ENCODE results near the gene SPTBN5. TPM values are rescaled to one million over a fixed set of nuclear protein-coding genes. Genes with fewer than 3 reads are reported as not detected.

Gene SPTBN5
- total RNA-seq, 2 experiments from 2014 or later = 0.03 to 0.17 TPM

DNA sequence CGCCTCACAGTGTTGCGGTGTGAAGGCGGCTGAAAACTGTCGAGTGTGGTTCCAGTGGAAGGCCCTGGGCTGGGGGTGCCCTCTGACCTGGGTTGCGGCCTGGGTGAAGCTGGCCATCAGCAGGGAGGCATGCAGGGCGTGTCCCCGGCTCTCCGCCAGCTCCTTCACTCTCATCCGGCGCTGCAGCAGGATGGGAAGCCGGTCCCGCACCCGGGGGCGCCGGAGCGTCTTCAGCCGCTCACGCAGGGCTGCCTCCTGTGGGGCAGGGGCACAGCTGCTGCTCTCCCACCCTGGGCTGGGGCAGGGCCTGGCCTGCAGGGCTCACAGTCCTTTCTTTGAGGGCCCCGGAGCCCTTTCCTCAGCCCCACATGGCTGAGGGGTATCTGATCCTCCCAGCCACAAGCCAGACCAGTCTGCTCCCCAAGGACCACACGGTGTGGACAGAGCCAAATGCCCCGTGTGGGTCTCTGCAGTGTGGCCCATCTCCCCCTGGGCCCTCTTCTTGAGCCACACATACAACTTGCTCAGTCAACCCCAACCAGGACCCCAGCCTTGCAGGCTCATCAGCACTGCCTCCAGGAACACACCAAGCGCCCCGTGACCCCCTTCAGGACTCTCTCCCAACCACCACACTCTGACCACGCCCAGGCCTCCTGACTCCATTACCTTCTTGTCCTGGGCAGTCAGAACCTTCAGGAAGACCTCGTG is 26.8 kb downstream of the SPTBN5 start:
- H3K9me2 ChIP-seq (ENCODE audit: insufficient read depth, low read length) = no peaks in the 10 kb centered on the region
- H3K79me2 ChIP-seq (ENCODE audit: insufficient read depth, low read depth, low read length) = no peaks in the 10 kb centered on the region
- no peaks in the 10 kb centered on the region for H3K4me1 ChIP-seq (ENCODE audit: insufficient read depth, low read length, poor library complexity, severe bottlenecking)
- no peaks in the 10 kb centered on the region for H3K36me3 ChIP-seq (ENCODE audit: insufficient read depth, low read length)
- no peaks in the 10 kb centered on the region for H3K9me3 ChIP-seq (ENCODE audit: low read length)
- H2AFZ ChIP-seq (ENCODE audit: low read length) = no peak overlapping the region
- POLR2A ChIA-PET = no interaction called here
- intact Hi-C loops (cut with micrococcal nuclease; ENCODE audit: unreplicated experiment) = no loop called here
- BruUV-seq (replicated peaks) = no TSS peak
- DNase-seq (ENCODE audit: low spot score) = no peak
- CTCF ChIA-PET (ENCODE audit: unreplicated experiment) = no interaction called here
- no peak overlapping the region for H3K4me3 ChIP-seq (ENCODE audit: low read depth, low read length, poor library complexity, severe bottlenecking)
- no peak overlapping the region for H3K27ac ChIP-seq (ENCODE audit: low read depth, low read length, poor library complexity, severe bottlenecking)
- no peak overlapping the region for H3K4me2 ChIP-seq (ENCODE audit: low read length)
- TF ChIP-seq EZH2phosphoT487 (IDR thresholded peaks at IDR 0.05; ENCODE audit: borderline replicate concordance, low read depth, low read length) = no peak
- TF ChIP-seq, protein P1, sequence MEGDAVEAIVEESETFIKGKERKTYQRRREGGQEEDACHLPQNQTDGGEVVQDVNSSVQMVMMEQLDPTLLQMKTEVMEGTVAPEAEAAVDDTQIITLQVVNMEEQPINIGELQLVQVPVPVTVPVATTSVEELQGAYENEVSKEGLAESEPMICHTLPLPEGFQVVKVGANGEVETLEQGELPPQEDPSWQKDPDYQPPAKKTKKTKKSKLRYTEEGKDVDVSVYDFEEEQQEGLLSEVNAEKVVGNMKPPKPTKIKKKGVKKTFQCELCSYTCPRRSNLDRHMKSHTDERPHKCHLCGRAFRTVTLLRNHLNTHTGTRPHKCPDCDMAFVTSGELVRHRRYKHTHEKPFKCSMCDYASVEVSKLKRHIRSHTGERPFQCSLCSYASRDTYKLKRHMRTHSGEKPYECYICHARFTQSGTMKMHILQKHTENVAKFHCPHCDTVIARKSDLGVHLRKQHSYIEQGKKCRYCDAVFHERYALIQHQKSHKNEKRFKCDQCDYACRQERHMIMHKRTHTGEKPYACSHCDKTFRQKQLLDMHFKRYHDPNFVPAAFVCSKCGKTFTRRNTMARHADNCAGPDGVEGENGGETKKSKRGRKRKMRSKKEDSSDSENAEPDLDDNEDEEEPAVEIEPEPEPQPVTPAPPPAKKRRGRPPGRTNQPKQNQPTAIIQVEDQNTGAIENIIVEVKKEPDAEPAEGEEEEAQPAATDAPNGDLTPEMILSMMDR (conservative IDR thresholded peaks at IDR 0.05; ENCODE audit: low read length) = no peak
- H4K20me1 ChIP-seq (ENCODE audit: insufficient read depth, low read length) = no peaks in the 10 kb centered on the region

DNA sequence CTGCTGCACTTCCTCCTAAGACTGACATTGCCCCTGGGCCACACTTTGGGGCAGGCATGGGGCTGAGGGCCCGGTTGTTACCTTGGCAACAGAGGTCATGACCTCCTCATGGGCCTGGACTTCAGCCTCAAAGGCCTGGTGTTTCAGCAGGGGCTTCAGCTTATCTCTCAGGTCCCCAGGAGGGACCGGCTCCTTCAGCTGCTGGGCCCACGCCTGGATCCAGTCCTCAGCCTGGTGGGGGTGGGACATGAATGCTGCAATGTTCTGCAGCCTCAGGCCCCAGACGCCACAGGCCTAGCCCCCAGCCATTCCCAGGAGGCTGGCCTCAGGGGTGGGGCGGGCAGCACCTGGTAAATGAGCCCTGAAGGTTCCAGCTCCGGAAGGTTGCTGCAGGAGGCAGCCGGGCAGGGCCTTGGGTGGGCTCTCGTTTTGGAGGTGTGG is 27.6 kb downstream of the SPTBN5 start:
- Histone ChIP-seq H3K4me1 (ENCODE audit: insufficient read depth, low read length, poor library complexity, severe bottlenecking) (no peaks in the 10 kb centered on the region), H3K9me3 (ENCODE audit: low read length) (no peaks in the 10 kb centered on the region), H3K79me2 (ENCODE audit: insufficient read depth, low read depth, low read length) (no peaks in the 10 kb centered on the region), H3K36me3 (ENCODE audit: insufficient read depth, low read length) (no peaks in the 10 kb centered on the region), H2AFZ (ENCODE audit: low read length) (no peak overlapping the region), H3K9me2 (ENCODE audit: insufficient read depth, low read length) (no peaks in the 10 kb centered on the region), H3K27ac (ENCODE audit: low read depth, low read length, poor library complexity, severe bottlenecking) (no peak overlapping the region), H4K20me1 (ENCODE audit: insufficient read depth, low read length) (no peaks in the 10 kb centered on the region), H3K4me3 (ENCODE audit: low read depth, low read length, poor library complexity, severe bottlenecking) (no peak overlapping the region), H3K4me2 (ENCODE audit: low read length) (no peak overlapping the region)
- ChIA-PET POLR2A (no interaction called here), CTCF (ENCODE audit: unreplicated experiment) (no interaction called here)
- DNase-seq (ENCODE audit: low spot score) = no peak
- TF ChIP-seq EZH2phosphoT487 (IDR thresholded peaks at IDR 0.05; ENCODE audit: borderline replicate concordance, low read depth, low read length) = no peak
- TF ChIP-seq, protein P1 (conservative IDR thresholded peaks at IDR 0.05; ENCODE audit: low read length) = no peak
- intact Hi-C loops (cut with micrococcal nuclease; ENCODE audit: unreplicated experiment) = no loop called here
- BruUV-seq (replicated peaks) = no TSS peak

DNA sequence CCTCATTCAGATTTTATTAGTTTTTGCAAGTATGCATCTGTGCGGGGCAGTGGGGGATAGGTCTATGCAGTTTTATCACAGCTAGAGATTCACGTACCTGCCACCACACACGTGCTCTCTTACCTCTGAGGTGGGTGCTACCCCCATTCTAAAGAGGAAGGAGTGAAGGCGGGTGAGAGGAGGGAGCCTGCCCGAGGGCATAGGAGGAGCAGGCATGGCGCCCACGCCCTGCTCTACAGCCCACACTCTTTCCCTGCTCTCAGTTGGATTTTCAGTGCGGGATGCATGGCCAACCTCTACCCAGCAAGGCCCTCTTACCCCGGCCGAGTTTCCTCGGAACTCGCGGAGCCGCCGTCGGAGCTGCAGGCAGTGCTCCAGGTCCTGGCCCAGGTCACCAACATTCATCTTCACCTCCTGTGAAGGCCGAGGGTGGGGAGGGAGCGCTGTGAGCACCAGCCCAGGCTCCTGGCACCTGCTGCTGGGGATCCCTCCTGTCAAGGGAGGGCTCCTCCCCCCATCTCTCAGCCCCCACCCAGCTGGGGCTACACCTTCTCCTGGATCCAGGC is 28.3 kb downstream of the SPTBN5 start:
- no TSS peak for BruUV-seq (replicated peaks)
- POLR2A ChIA-PET = no interaction called here
- intact Hi-C loops (cut with micrococcal nuclease; ENCODE audit: unreplicated experiment) = no loop called here
- DNase-seq (ENCODE audit: low spot score) = no peak
- Histone ChIP-seq H3K27ac (ENCODE audit: low read depth, low read length, poor library complexity, severe bottlenecking) (no peak overlapping the region), H3K9me3 (ENCODE audit: low read length) (no peaks in the 10 kb centered on the region), H3K4me2 (ENCODE audit: low read length) (no peak overlapping the region), H3K4me3 (ENCODE audit: low read depth, low read length, poor library complexity, severe bottlenecking) (no peak overlapping the region), H3K79me2 (ENCODE audit: insufficient read depth, low read depth, low read length) (no peaks in the 10 kb centered on the region), H4K20me1 (ENCODE audit: insufficient read depth, low read length) (no peaks in the 10 kb centered on the region), H3K36me3 (ENCODE audit: insufficient read depth, low read length) (no peaks in the 10 kb centered on the region), H2AFZ (ENCODE audit: low read length) (no peak overlapping the region), H3K4me1 (ENCODE audit: insufficient read depth, low read length, poor library complexity, severe bottlenecking) (no peaks in the 10 kb centered on the region), H3K9me2 (ENCODE audit: insufficient read depth, low read length) (no peaks in the 10 kb centered on the region)
- CTCF ChIA-PET (ENCODE audit: unreplicated experiment) = no interaction called here
- TF ChIP-seq, protein P1 (conservative IDR thresholded peaks at IDR 0.05; ENCODE audit: low read length) = no peak
